ENCODE data around the gene PNMA6A. TPM values are rescaled to one million over a fixed set of nuclear protein-coding genes. Genes with fewer than 3 reads are reported as not detected.

PNMA6A gene
- polyA plus RNA-seq, 1 of the 3 experiments (the other 2 are of a cell fraction) = 0.81 TPM

GRCh38 chrX:153061732-153062131, 10.5 kb upstream of the PNMA6A start:
- no peak overlapping the region for H3K4me3 ChIP-seq (ENCODE audit: low read depth in 2 of 2, low read length in 1 of 2)
- DNase-seq = no peak
- ChIA-PET POLR2A (no interaction called here), CTCF (interaction anchor here (1.0 to 1.3 kb wide), 3 partner anchors 9 to 320 kb away, joined by 3 to 5 read pairs (median 4); no protein-coding TSS in a partner anchor)
- H3K27me3 ChIP-seq (ENCODE audit: insufficient read depth) = peaks cover 15% of the 10 kb centered on the region; the same call in 1 of the 2 replicates
- H4K20me1 ChIP-seq (ENCODE audit: insufficient read depth) = no peaks in the 10 kb centered on the region
- no peaks in the 10 kb centered on the region for H3K36me3 ChIP-seq (replicated peaks in 1 of 2; ENCODE audit: control insufficient read depth in 1 of 2, insufficient read depth in 2 of 2, low read length in 1 of 2)
- no peak overlapping the region for H3K27ac ChIP-seq (ENCODE audit: low read depth in 2 of 2, low read length in 1 of 2)
- TF ChIP-seq RXRA (IDR thresholded peaks at IDR 0.05; ENCODE audit: borderline replicate concordance, low read depth) (no peak), JUND (IDR thresholded peaks at IDR 0.05) (peak; percentile 34; the same call in 1 of the 2 replicates), FOSL2 (IDR thresholded peaks at IDR 0.05; ENCODE audit: borderline replicate concordance, low read depth) (peak; percentile 66; the same call in 1 of the 2 replicates)
- H3K9me3 ChIP-seq = no peaks in the 10 kb centered on the region
- no peaks in the 10 kb centered on the region; a peak in 1 of 4 replicates for H3K4me1 ChIP-seq (ENCODE audit: control insufficient read depth in 1 of 2, insufficient read depth in 2 of 2, low read depth in 1 of 2, low read length in 1 of 2)
- H3K9me2 ChIP-seq = no peaks in the 10 kb centered on the region
- no peak overlapping the region for H3K9ac ChIP-seq
- WGBS (ENCODE audit: low lambda C conversion rate) = 1% methylated on average over 3 of the region's 3 CpGs
- no peaks in the 10 kb centered on the region for H3F3A ChIP-seq (replicated peaks; ENCODE audit: insufficient read depth)
- H2AFZ ChIP-seq (ENCODE audit: low read depth) = no peak overlapping the region
- no peaks in the 10 kb centered on the region for H3K79me2 ChIP-seq (ENCODE audit: insufficient read depth)
- no peak overlapping the region for H3K4me2 ChIP-seq

GRCh38 chrX:153063315-153063714, 8.9 kb upstream of the PNMA6A start:
- H3K4me2 ChIP-seq = no peak overlapping the region
- peaks cover 4% of the 10 kb centered on the region; the same call in 1 of the 2 replicates for H3K27me3 ChIP-seq (ENCODE audit: insufficient read depth)
- DNase-seq = no peak
- TF ChIP-seq, protein P1, sequence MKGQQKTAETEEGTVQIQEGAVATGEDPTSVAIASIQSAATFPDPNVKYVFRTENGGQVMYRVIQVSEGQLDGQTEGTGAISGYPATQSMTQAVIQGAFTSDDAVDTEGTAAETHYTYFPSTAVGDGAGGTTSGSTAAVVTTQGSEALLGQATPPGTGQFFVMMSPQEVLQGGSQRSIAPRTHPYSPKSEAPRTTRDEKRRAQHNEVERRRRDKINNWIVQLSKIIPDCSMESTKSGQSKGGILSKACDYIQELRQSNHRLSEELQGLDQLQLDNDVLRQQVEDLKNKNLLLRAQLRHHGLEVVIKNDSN (IDR thresholded peaks at IDR 0.05; ENCODE audit: borderline replicate concordance, low read depth) = no peak
- no peak for TF ChIP-seq RAD21 (IDR thresholded peaks at IDR 0.05; ENCODE audit: low read length)
- H3K4me3 ChIP-seq (ENCODE audit: low read depth in 2 of 2, low read length in 1 of 2) = no peak overlapping the region
- CTCF ChIA-PET = interaction anchor here (0.9 to 1.3 kb wide), 4 partner anchors 10 to 319 kb away, joined by 3 to 5 read pairs (median 4); no protein-coding TSS in a partner anchor
- H3K9me2 ChIP-seq = no peaks in the 10 kb centered on the region
- no peaks in the 10 kb centered on the region for H3K4me1 ChIP-seq (ENCODE audit: control insufficient read depth in 1 of 2, insufficient read depth in 2 of 2, low read depth in 1 of 2, low read length in 1 of 2)
- H4K20me1 ChIP-seq (ENCODE audit: insufficient read depth) = no peaks in the 10 kb centered on the region
- H3K27ac ChIP-seq (ENCODE audit: low read depth in 2 of 2, low read length in 1 of 2) = no peak overlapping the region
- POLR2A ChIA-PET = no interaction called here
- no peak overlapping the region for H3K9ac ChIP-seq
- H2AFZ ChIP-seq (ENCODE audit: low read depth) = no peak overlapping the region
- H3F3A ChIP-seq (replicated peaks; ENCODE audit: insufficient read depth) = no peaks in the 10 kb centered on the region
- no peaks in the 10 kb centered on the region for H3K9me3 ChIP-seq
- H3K36me3 ChIP-seq (replicated peaks in 1 of 2; ENCODE audit: control insufficient read depth in 1 of 2, insufficient read depth in 2 of 2, low read length in 1 of 2) = no peaks in the 10 kb centered on the region
- no peaks in the 10 kb centered on the region for H3K79me2 ChIP-seq (ENCODE audit: insufficient read depth)

- no peak for TF ChIP-seq SMC3 (IDR thresholded peaks at IDR 0.05; ENCODE audit: low read depth, low read length)
- Histone ChIP-seq H3K27ac (ENCODE audit: low read depth in 2 of 2, low read length in 1 of 2) (no peak overlapping the region), H2AFZ (ENCODE audit: low read depth) (no peak overlapping the region), H3K9ac (no peak overlapping the region), H3K9me2 (no peaks in the 10 kb centered on the region), H3K4me3 (ENCODE audit: low read depth in 2 of 2, low read length in 1 of 2) (no peak overlapping the region), H4K20me1 (ENCODE audit: insufficient read depth) (no peaks in the 10 kb centered on the region), H3K27me3 (ENCODE audit: insufficient read depth) (no peaks in the 10 kb centered on the region; the same call in 1 of the 2 replicates), H3K36me3 (replicated peaks in 1 of 2; ENCODE audit: control insufficient read depth in 1 of 2, insufficient read depth in 2 of 2, low read length in 1 of 2) (no peaks in the 10 kb centered on the region), H3K4me2 (no peak overlapping the region), H3K79me2 (ENCODE audit: insufficient read depth) (no peaks in the 10 kb centered on the region), H3K9me3 (no peaks in the 10 kb centered on the region), H3K4me1 (ENCODE audit: control insufficient read depth in 1 of 2, insufficient read depth in 2 of 2, low read depth in 1 of 2, low read length in 1 of 2) (no peaks in the 10 kb centered on the region), H3F3A (replicated peaks; ENCODE audit: insufficient read depth) (no peaks in the 10 kb centered on the region)
- 23% methylated on average over 2 of the region's 2 CpGs for WGBS (ENCODE audit: low lambda C conversion rate)
- POLR2A ChIA-PET = no interaction called here
- CTCF ChIA-PET = interaction anchor here (1.0 kb wide), 1 partner anchor 318 kb away, joined by 3 read pairs; no protein-coding TSS in a partner anchor
- DNase-seq = peak; percentile 13
Observed at GRCh38 chrX:153064061-153064460, 8.2 kb upstream of the PNMA6A start.

Data from SK-N-SH (cell line).